ENCODE measurements around the gene CTSS.

- TF ChIP-seq, protein P1, sequence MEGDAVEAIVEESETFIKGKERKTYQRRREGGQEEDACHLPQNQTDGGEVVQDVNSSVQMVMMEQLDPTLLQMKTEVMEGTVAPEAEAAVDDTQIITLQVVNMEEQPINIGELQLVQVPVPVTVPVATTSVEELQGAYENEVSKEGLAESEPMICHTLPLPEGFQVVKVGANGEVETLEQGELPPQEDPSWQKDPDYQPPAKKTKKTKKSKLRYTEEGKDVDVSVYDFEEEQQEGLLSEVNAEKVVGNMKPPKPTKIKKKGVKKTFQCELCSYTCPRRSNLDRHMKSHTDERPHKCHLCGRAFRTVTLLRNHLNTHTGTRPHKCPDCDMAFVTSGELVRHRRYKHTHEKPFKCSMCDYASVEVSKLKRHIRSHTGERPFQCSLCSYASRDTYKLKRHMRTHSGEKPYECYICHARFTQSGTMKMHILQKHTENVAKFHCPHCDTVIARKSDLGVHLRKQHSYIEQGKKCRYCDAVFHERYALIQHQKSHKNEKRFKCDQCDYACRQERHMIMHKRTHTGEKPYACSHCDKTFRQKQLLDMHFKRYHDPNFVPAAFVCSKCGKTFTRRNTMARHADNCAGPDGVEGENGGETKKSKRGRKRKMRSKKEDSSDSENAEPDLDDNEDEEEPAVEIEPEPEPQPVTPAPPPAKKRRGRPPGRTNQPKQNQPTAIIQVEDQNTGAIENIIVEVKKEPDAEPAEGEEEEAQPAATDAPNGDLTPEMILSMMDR (IDR thresholded peaks at IDR 0.05) = no peak
- TF ChIP-seq AR (CRISPR knock-in tag; IDR thresholded peaks at IDR 0.05) (no peak), ETV6 (CRISPR knock-in tag; IDR thresholded peaks at IDR 0.05) (no peak), STAT6 (CRISPR knock-in tag; conservative IDR thresholded peaks at IDR 0.05; ENCODE audit: low read depth) (no peak), ZSCAN18 (CRISPR knock-in tag; IDR thresholded peaks at IDR 0.05) (no peak), SMAD4 (CRISPR knock-in tag; IDR thresholded peaks at IDR 0.05) (no peak), ATF2 (CRISPR knock-in tag; IDR thresholded peaks at IDR 0.05; ENCODE audit: borderline replicate concordance, low read depth) (no peak)
These were observed 23.8 kb upstream of the CTSS start for GRCh38 chr1:150789396-150789795.

Measured in WTC11 (cell line).